Activated naive CD4-positive, alpha-beta T cell treated with anti-CD3 and anti-CD28 coated beads, Interleukin-2, amount 50 U/mL, for 24 hours (primary cell): ENCODE measurements around the gene TTLL4.

Source experiments
- H3K27ac Mint-ChIP-seq: one replicate; pipeline ENCODE4 v1.8.0; 2021; ENCODE audit warnings: mild to moderate bottlenecking, mixed read lengths
- H3K27me3 Mint-ChIP-seq: one replicate; pipeline ENCODE4 v1.8.0; 2021; ENCODE audit warnings: mixed read lengths
- H3K36me3 Mint-ChIP-seq: one replicate; pipeline ENCODE4 v1.8.0; 2021; ENCODE audit warnings: mixed read lengths
- H3K4me1 Mint-ChIP-seq: one replicate; pipeline ENCODE4 v1.8.0; 2021; ENCODE audit warnings: mixed read lengths
- H3K4me3 Mint-ChIP-seq: one replicate; pipeline ENCODE4 v1.8.0; 2021; ENCODE audit warnings: mild to moderate bottlenecking, mixed read lengths
- H3K9me3 Mint-ChIP-seq: one replicate; pipeline ENCODE4 v1.8.0; 2021; ENCODE audit warnings: mixed read lengths

TTLL4 gene

DNA sequence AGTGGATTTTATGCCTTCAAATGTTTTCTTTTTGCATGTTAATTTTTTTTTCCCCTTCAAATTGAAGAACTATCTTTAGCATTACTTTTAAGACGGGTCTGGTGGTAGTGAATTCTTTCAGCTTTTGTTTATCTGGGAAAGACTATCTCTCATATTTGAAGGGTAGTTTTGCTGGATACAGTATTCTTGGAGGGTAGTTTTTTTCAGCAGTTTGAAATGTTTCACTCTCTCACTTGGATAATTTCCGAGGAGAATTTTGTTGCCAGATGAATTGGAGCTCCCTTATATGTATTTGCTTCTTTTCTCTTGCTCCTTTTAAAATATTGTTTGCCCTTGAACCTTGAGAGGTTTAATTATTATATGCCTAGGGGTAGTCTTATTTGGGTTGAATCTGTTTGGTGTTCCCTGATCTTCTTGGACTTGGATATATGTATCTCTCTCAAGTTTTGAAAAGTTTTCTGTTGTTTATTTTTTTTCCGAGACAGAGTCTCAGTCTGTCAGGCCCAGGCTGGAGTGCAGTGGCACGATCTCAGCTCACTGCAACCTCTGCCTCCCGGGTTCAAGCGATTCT, 15.5 kb downstream of the TTLL4 start:
- Mint-ChIP-seq H3K27me3 (no peaks in the 10 kb centered on the region), H3K4me1 (peaks cover 20% of the 10 kb centered on the region), H3K9me3 (peaks cover 5% of the 10 kb centered on the region), H3K36me3 (peaks cover 18% of the 10 kb centered on the region), H3K27ac (no peak overlapping the region), H3K4me3 (no peak overlapping the region)

DNA sequence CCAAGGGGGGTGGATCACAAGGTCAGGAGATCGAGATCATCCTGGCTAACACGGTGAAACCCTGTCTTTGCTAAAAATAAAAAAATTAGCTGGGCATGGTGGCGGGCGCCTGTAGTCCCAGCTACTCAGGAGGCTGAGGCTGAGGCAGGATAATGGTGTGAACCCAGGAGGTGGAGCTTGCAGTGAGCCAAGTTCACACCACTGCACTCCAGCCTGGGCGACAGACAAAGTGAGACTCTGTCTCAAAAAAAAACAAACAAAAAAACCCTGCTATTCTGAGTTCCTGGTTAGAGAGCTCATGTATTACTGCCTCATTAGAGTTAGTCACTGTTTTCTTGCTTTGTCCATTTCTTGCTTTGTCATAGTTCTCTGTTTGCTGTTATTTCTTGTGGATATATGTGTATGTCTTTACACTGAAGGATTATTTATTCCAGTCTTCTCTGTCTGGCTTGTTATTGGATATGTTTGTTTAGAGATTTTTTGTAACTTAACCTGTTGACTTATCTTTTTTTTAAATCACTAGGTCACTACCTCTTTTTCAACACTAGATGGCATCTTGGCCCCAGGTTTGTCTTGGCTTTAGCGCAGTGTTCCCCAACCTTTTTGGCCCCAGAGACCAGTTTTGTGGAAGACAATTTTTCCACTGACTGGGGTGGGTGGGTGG, 17.0 kb downstream of the TTLL4 start:
- peaks cover 16% of the 10 kb centered on the region for H3K4me1 Mint-ChIP-seq
- no peaks in the 10 kb centered on the region for H3K27me3 Mint-ChIP-seq
- H3K36me3 Mint-ChIP-seq: peaks cover 21% of the 10 kb centered on the region
- no peak overlapping the region for H3K27ac Mint-ChIP-seq
- peaks cover 5% of the 10 kb centered on the region for H3K9me3 Mint-ChIP-seq
- H3K4me3 Mint-ChIP-seq: no peak overlapping the region

DNA sequence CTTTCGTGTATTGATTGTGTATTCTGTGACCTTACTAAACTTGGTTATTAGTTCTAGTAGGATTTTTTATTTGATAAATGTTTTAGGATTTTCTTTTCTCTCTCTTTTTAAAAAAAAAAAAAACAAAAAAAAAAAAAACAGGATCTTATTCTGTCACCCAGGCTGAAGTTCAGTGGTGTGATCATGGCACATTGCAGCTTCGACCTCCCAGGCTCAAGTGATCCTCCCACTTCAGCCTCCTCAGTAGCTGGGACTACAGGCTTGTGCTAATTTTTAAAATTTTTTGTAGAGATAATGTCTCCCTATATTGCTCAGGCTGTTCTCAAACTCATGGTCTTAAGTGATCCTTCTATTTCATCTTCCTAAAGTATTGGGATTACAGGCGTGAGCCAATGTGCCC, 19.0 kb downstream of the TTLL4 start:
- Mint-ChIP-seq H3K27ac (no peak overlapping the region), H3K27me3 (no peaks in the 10 kb centered on the region), H3K4me3 (no peak overlapping the region), H3K4me1 (peaks cover 16% of the 10 kb centered on the region), H3K36me3 (peaks cover 21% of the 10 kb centered on the region), H3K9me3 (peaks cover 5% of the 10 kb centered on the region)

GRCh38 chr2:218732052-218732760, 21.6 kb downstream of the TTLL4 start:
- H3K4me3 Mint-ChIP-seq: no peak overlapping the region
- no peak overlapping the region for H3K27ac Mint-ChIP-seq
- no peaks in the 10 kb centered on the region for H3K27me3 Mint-ChIP-seq
- peaks cover 12% of the 10 kb centered on the region for H3K36me3 Mint-ChIP-seq
- peaks cover 5% of the 10 kb centered on the region for H3K9me3 Mint-ChIP-seq
- H3K4me1 Mint-ChIP-seq: peaks cover 16% of the 10 kb centered on the region

DNA sequence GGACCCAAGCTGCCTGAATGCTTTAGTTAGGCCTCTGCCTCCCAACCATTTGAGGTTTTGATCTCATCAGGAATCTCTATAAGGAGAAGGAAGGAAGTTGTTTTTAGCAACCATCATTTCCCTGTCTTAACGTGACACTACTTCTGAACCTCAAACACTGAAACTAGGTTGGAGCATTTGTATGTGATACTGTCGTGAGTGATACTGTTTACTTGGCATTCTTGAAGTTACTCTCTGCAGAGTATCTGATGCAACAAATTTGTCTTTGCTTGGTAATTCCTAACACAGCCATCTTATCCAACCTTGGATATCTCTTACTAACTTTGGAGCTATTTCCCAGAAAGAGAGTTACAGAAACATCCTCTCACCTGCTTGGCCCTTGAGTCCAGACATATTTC, 22.1 kb downstream of the TTLL4 start:
- no peak overlapping the region for H3K4me3 Mint-ChIP-seq
- H3K27ac Mint-ChIP-seq: no peak overlapping the region
- peaks cover 14% of the 10 kb centered on the region for H3K4me1 Mint-ChIP-seq
- no peaks in the 10 kb centered on the region for H3K27me3 Mint-ChIP-seq
- H3K36me3 Mint-ChIP-seq: peaks cover 10% of the 10 kb centered on the region
- peaks cover 2% of the 10 kb centered on the region for H3K9me3 Mint-ChIP-seq

DNA sequence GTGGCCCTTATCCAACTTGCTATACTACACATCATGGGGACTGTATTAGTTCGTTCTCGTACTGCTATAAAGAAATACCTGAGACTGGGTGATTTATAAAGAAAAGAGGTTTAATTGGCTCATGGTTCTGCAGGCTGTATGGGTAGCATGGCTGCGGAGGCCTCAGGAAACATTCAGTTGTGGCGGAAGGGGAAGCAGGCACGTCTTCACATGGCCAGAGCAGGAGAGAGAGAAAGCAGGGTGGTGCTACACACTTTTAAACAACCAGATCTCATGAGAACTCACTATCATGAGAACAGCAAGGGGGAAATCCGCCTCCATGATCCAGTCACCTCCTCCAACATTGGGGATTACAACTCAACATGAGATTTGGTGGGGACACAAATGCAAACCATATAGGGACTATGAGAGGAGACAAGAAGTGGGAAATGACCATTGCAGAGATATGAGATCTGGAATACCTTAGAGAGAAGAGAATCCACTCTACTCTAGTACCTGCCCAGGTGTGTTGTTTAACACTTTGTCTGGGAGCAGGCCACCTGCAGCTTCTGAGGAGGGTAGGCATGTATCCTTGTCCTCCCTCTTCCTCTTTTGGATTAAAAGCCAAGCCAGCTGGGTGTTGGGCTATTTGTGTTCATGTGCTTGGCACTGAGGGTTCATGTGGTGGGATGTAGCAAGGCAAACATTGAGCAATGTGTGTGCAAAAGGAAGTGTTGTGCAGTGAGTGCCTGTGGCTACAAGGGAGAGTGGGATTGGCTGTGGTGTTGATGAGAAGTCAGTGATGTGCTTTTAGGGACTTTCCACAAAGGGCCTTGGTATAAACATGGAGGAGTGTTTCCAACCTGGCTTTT, 22.8 kb downstream of the TTLL4 start:
- no peak overlapping the region for H3K4me3 Mint-ChIP-seq
- H3K9me3 Mint-ChIP-seq: no peaks in the 10 kb centered on the region
- H3K27me3 Mint-ChIP-seq: no peaks in the 10 kb centered on the region
- H3K27ac Mint-ChIP-seq: no peak overlapping the region
- H3K4me1 Mint-ChIP-seq: peaks cover 13% of the 10 kb centered on the region
- peaks cover 15% of the 10 kb centered on the region for H3K36me3 Mint-ChIP-seq

DNA sequence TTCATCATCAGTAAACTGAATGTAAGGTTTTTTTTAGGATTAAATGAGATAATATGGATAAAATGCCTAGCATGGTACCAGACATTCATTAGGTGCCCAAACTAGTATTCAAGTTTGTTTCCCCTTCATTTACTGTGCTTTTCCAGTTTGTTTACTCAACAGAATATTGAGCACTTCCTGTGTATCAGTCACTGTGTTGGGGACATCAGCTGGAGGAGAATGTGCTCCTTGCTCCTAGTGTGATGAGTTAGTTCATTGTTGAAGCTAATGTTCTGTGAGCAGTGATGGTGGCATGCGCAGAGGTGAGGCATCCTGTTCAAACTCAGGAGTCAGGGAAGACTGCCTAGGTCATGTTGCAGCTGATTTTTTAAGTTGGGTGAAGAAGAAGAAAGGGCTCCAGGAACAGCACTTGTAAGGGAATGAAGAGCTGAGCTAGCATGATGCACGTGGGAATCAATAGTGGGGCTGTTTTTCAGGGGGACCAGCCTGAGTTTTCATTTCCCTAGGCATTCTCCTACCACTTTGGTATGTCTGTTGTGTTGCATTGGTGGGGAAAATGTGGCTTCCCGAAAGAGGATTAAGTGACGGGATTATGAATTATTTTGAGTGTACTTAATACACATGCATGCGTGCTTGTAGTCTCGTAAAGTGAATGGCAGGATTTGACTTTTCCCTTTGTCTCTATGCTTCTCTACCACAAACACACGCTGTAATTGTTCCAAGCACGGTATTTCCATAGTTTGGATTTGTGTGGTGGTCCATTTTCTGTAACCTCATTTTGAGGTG, 23.7 kb downstream of the TTLL4 start:
- no peak overlapping the region for H3K4me3 Mint-ChIP-seq
- peaks cover 13% of the 10 kb centered on the region for H3K4me1 Mint-ChIP-seq
- H3K27ac Mint-ChIP-seq: no peak overlapping the region
- peaks cover 11% of the 10 kb centered on the region for H3K36me3 Mint-ChIP-seq
- no peaks in the 10 kb centered on the region for H3K9me3 Mint-ChIP-seq
- no peaks in the 10 kb centered on the region for H3K27me3 Mint-ChIP-seq

DNA sequence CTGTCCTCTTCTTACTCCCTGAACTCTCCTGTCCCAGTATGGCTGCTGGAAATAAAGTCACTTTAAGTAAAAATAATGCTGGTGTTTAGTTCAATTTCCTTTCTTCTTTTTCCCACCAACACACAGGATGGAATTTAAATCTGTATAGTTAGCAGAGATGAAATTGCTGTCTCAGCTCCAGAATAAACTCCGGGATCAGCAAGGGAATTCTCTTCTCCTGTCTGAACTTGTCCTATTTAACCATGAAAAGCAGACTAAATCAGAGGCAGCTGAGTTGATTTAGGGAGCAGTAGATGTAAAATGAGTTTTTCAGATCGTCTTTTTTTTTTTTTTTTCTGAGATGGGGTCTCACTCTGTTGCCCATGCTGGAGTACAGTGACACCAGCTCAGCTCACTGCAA, 25.9 kb downstream of the TTLL4 start:
- no peaks in the 10 kb centered on the region for H3K9me3 Mint-ChIP-seq
- no peaks in the 10 kb centered on the region for H3K27me3 Mint-ChIP-seq
- H3K4me3 Mint-ChIP-seq: no peak overlapping the region
- H3K36me3 Mint-ChIP-seq: peaks cover 17% of the 10 kb centered on the region
- H3K4me1 Mint-ChIP-seq: peaks cover 13% of the 10 kb centered on the region
- no peak overlapping the region for H3K27ac Mint-ChIP-seq

DNA sequence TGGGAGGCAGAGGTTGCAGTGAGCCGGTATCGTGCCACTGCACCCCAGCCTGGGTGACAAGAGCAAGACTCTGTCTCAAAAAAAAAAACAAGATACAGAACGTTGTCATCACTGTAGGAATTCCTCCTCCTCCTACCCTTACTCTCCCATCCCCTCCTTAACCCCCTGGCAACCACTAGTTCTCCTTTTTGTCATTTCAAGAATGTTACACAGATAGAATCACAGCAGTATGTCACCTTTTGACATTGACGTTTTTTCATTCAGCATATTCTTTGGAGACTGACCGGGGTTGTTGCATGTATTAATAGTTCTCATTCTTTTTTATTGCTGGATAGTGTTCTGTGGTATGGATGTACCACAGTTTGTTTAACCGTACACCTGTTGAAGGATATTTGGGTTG, 32.4 kb downstream of the TTLL4 start:
- peaks cover 11% of the 10 kb centered on the region for H3K4me1 Mint-ChIP-seq
- no peak overlapping the region for H3K4me3 Mint-ChIP-seq
- peaks cover 40% of the 10 kb centered on the region for H3K36me3 Mint-ChIP-seq
- H3K27ac Mint-ChIP-seq: no peak overlapping the region
- no peaks in the 10 kb centered on the region for H3K27me3 Mint-ChIP-seq
- H3K9me3 Mint-ChIP-seq: no peaks in the 10 kb centered on the region

GRCh38 chr2:218744615-218745014, 34.0 kb downstream of the TTLL4 start:
- Mint-ChIP-seq H3K27ac (peak overlapping the region; percentile 89), H3K36me3 (peaks cover 35% of the 10 kb centered on the region), H3K9me3 (no peaks in the 10 kb centered on the region), H3K27me3 (no peaks in the 10 kb centered on the region), H3K4me1 (peaks cover 11% of the 10 kb centered on the region), H3K4me3 (peak overlapping the region; percentile 53)

DNA sequence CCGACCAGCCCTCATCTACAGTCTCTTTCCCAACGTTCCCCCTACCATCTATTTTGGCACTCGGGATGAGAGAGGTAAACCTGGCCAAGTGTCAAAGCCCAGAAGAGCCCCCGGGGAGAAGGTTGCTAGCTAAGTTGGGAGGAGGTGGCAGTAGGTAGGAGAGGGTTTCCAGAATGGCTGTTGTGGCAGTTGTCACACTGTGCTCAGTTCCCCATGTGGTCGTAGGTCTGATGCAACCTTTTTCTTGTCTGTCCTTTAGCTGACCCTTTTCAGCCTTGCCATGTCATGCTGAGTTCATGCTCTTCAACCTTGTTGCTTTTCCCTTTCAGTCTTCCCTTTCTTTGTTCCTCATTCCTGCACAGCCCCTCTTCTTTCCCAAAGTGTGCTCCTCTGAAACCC, 34.5 kb downstream of the TTLL4 start:
- peaks cover 11% of the 10 kb centered on the region for H3K4me1 Mint-ChIP-seq
- H3K27ac Mint-ChIP-seq: peak overlapping the region; percentile 59
- no peaks in the 10 kb centered on the region for H3K27me3 Mint-ChIP-seq
- no peak overlapping the region for H3K4me3 Mint-ChIP-seq
- peaks cover 32% of the 10 kb centered on the region for H3K36me3 Mint-ChIP-seq
- no peaks in the 10 kb centered on the region for H3K9me3 Mint-ChIP-seq

- Mint-ChIP-seq H3K27me3 (no peaks in the 10 kb centered on the region), H3K36me3 (peaks cover 32% of the 10 kb centered on the region), H3K4me1 (peaks cover 11% of the 10 kb centered on the region), H3K27ac (peak overlapping the region; percentile 59), H3K4me3 (no peak overlapping the region), H3K9me3 (no peaks in the 10 kb centered on the region)
Measured at GRCh38 chr2:218745559-218746469, 35.2 kb downstream of the TTLL4 start.

DNA sequence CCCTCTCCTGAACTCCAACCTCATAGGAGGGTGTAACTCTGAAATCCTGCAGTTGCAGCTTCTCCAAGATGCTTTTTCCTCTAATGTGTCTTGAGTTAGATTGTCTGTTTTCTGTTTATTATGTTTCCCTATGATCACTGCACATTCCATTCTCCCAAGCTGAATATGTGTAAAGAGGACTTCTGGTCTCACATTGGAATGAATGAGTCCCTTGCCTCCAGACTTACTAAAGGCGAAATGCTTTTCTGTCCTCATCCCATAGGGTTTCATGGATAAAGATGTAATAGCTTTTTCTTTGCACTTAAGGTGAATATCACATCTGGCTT, 35.8 kb downstream of the TTLL4 start:
- no peaks in the 10 kb centered on the region for H3K9me3 Mint-ChIP-seq
- peaks cover 32% of the 10 kb centered on the region for H3K36me3 Mint-ChIP-seq
- no peaks in the 10 kb centered on the region for H3K27me3 Mint-ChIP-seq
- H3K4me3 Mint-ChIP-seq: no peak overlapping the region
- H3K27ac Mint-ChIP-seq: peak overlapping the region; percentile 10
- peaks cover 11% of the 10 kb centered on the region for H3K4me1 Mint-ChIP-seq

GRCh38 chr2:218746960-218747359, 36.3 kb downstream of the TTLL4 start:
- H3K36me3 Mint-ChIP-seq: peaks cover 34% of the 10 kb centered on the region
- no peak overlapping the region for H3K27ac Mint-ChIP-seq
- H3K27me3 Mint-ChIP-seq: no peaks in the 10 kb centered on the region
- H3K4me1 Mint-ChIP-seq: peaks cover 11% of the 10 kb centered on the region
- no peak overlapping the region for H3K4me3 Mint-ChIP-seq
- no peaks in the 10 kb centered on the region for H3K9me3 Mint-ChIP-seq
